Memory B cell (primary cell): ENCODE measurements around the gene SPX.

Experiments used
- ATAC-seq: fragments of 150-1000 bp; cut with Tn5 transposase; 2 replicates; pipeline ENCODE4 v1.10.0; 2021; ENCODE audit warnings: low read depth, mild to moderate bottlenecking, moderate library complexity
- DNase-seq, 2 donors: peaks; one replicate each; pipeline ENCODE4 v3.0.0; 2022; ENCODE audit warnings: low spot score in 2 of 2
- H3K27ac Mint-ChIP-seq: one replicate; pipeline ENCODE4 v1.8.0; 2022; ENCODE audit warnings: mild to moderate bottlenecking, moderate library complexity, mixed read lengths
- H3K27me3 Mint-ChIP-seq: one replicate; pipeline ENCODE4 v1.8.0; 2022; ENCODE audit warnings: mixed read lengths
- H3K36me3 Mint-ChIP-seq: one replicate; pipeline ENCODE4 v1.8.0; 2022; ENCODE audit warnings: mild to moderate bottlenecking, mixed read lengths
- H3K4me1 Mint-ChIP-seq: one replicate; pipeline ENCODE4 v1.8.0; 2022; ENCODE audit warnings: mixed read lengths
- H3K4me3 Mint-ChIP-seq: one replicate; pipeline ENCODE4 v1.8.0; 2022; ENCODE audit warnings: mild to moderate bottlenecking, moderate library complexity, mixed read lengths
- H3K9me3 Mint-ChIP-seq: one replicate; pipeline ENCODE4 v1.8.0; 2022; ENCODE audit warnings: mixed read lengths

SPX gene

GRCh38 chr12:21518451-21518850, 7.6 kb upstream of the SPX start:
- H3K27me3 Mint-ChIP-seq = no peaks in the 10 kb centered on the region
- DNase-seq (no peak), ATAC-seq (no peak)
- H3K27ac Mint-ChIP-seq = no peak overlapping the region
- no peaks in the 10 kb centered on the region for H3K4me1 Mint-ChIP-seq
- H3K9me3 Mint-ChIP-seq = no peaks in the 10 kb centered on the region
- peaks cover 7% of the 10 kb centered on the region for H3K36me3 Mint-ChIP-seq
- no peak overlapping the region for H3K4me3 Mint-ChIP-seq

DNA sequence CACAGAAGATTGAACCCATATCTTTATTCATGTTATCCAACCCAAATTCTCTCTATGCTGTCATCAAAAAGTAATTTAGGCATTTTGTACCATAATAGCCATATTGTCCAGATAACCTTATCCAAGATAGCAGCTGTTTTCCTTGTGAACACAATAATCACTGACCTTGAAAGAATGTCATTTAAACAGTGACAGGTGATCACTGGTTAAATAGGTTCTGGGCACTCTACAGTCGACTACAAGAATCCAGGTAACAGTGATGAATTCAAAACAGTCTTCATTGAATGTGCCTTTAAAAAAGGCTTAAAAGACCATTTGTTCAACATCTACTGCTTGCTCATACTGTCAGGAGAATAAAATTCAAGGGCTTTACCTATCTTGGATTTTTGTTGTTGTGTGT, 4.6 kb upstream of the SPX start:
- no peaks in the 10 kb centered on the region for H3K27me3 Mint-ChIP-seq
- no peaks in the 10 kb centered on the region for H3K4me1 Mint-ChIP-seq
- H3K4me3 Mint-ChIP-seq = no peak overlapping the region
- H3K9me3 Mint-ChIP-seq = peaks cover 9% of the 10 kb centered on the region
- ATAC-seq (no peak), DNase-seq (no peak)
- H3K36me3 Mint-ChIP-seq = peaks cover 7% of the 10 kb centered on the region
- no peak overlapping the region for H3K27ac Mint-ChIP-seq

GRCh38 chr12:21523148-21523547, 2.9 kb upstream of the SPX start:
- Mint-ChIP-seq H3K4me1 (peaks cover 2% of the 10 kb centered on the region), H3K9me3 (peaks cover 9% of the 10 kb centered on the region), H3K27me3 (no peaks in the 10 kb centered on the region), H3K36me3 (peaks cover 5% of the 10 kb centered on the region), H3K27ac (peak overlapping the region; percentile 67), H3K4me3 (no peak overlapping the region)
- DNase-seq = no peak
- no peak for ATAC-seq

GRCh38 chr12:21526721-21527345, 737 bp downstream of the SPX start:
- no peaks in the 10 kb centered on the region for H3K27me3 Mint-ChIP-seq
- H3K9me3 Mint-ChIP-seq = peaks cover 9% of the 10 kb centered on the region
- H3K4me3 Mint-ChIP-seq = peak overlapping the region; percentile 78
- H3K36me3 Mint-ChIP-seq = no peaks in the 10 kb centered on the region
- H3K4me1 Mint-ChIP-seq = peaks cover 5% of the 10 kb centered on the region
- ATAC-seq = no peak
- no peak overlapping the region for H3K27ac Mint-ChIP-seq
- no peak for DNase-seq

DNA sequence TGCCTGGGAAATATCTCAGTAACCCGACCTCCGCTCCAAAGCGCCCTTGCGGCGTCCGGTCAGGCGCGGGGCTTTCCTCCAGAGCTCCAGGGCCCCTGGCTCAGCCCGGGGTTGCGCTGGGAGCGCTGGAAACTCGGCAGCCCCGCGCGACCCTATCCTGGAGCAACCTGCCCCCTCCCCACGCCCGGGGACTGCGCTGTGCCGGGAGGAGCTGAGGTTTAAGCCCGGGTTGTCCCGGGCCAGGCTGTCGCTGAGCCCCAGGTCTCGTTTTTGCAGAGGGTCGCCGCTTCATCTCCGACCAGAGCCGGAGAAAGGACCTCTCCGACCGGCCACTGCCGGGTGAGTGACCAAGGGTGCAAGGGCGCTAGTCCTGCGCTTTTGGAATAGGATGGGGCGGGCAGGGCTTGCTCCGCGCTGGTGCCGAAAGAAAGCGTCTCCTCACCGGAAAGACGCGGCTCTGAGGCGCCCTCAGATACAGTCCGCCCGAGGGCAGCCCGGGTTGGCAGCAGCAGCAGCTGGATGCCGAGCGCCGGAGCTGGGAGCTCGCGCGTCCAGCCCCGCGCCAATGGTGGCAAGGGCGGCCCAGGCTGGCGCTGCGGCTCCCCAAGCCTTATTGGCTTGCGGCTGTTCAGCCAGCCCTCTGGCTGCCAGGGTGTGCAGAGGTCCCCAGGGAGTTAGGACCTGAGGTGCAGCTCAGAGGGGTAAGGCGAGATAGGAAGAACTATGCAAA, 1.5 kb downstream of the SPX start:
- peak; percentile 49 to 56 for DNase-seq
- peak; percentile 89 for ATAC-seq
- H3K36me3 Mint-ChIP-seq = no peaks in the 10 kb centered on the region
- no peak overlapping the region for H3K27ac Mint-ChIP-seq
- H3K4me1 Mint-ChIP-seq = peaks cover 5% of the 10 kb centered on the region
- peaks cover 9% of the 10 kb centered on the region for H3K9me3 Mint-ChIP-seq
- no peaks in the 10 kb centered on the region for H3K27me3 Mint-ChIP-seq
- peak overlapping the region; percentile 78 for H3K4me3 Mint-ChIP-seq

DNA sequence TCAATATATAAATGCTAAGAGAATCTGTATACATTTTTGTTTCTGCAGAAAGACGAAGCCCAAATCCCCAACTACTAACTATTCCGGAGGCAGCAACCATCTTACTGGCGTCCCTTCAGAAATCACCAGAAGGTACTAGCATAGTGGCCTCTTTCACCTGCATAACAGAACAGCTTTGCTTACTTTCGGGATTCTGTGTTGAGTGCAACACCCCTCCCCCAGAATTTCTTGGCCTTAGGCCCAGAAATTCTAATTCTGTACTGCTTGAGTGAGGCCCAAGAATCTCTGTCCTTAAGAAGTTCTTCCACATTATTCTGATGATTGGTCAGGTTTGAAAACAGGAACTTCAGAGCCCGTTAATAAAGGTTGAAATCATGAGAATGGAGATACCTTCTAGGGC, 2.9 kb downstream of the SPX start:
- peaks cover 9% of the 10 kb centered on the region for H3K9me3 Mint-ChIP-seq
- no peak overlapping the region for H3K27ac Mint-ChIP-seq
- no peak for DNase-seq
- H3K4me1 Mint-ChIP-seq = peaks cover 5% of the 10 kb centered on the region
- H3K36me3 Mint-ChIP-seq = no peaks in the 10 kb centered on the region
- H3K4me3 Mint-ChIP-seq = no peak overlapping the region
- H3K27me3 Mint-ChIP-seq = no peaks in the 10 kb centered on the region
- ATAC-seq = no peak

DNA sequence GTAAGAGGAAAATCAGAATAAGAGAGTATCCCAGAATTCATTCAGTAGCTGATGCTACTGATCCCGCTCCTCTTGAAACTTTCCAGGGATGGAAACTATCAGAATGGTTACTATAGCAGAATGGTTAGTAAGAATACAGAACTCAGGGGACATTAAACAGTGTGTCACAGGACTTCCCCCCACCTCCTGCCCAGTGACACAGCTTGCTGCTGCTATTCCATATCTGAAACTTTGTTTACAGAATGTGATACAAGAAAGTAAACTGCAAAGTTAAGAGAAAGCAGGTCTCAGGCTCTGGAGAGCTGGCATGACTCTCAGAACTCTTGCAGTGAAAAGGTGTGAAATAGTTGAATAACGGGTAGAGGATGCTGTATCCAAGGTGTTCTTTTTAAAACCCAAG, 3.4 kb downstream of the SPX start:
- no peak for DNase-seq
- Mint-ChIP-seq H3K9me3 (peaks cover 6% of the 10 kb centered on the region), H3K27me3 (no peaks in the 10 kb centered on the region), H3K36me3 (no peaks in the 10 kb centered on the region), H3K4me3 (no peak overlapping the region), H3K27ac (no peak overlapping the region), H3K4me1 (peaks cover 5% of the 10 kb centered on the region)
- ATAC-seq = no peak

- no peak overlapping the region for H3K4me3 Mint-ChIP-seq
- ATAC-seq = no peak
- H3K27ac Mint-ChIP-seq = no peak overlapping the region
- H3K36me3 Mint-ChIP-seq = no peaks in the 10 kb centered on the region
- H3K4me1 Mint-ChIP-seq = no peaks in the 10 kb centered on the region
- H3K27me3 Mint-ChIP-seq = peaks cover 2% of the 10 kb centered on the region
- no peak for DNase-seq
- no peaks in the 10 kb centered on the region for H3K9me3 Mint-ChIP-seq
These were observed 12.1 kb downstream of the SPX start for GRCh38 chr12:21538061-21538653.

DNA sequence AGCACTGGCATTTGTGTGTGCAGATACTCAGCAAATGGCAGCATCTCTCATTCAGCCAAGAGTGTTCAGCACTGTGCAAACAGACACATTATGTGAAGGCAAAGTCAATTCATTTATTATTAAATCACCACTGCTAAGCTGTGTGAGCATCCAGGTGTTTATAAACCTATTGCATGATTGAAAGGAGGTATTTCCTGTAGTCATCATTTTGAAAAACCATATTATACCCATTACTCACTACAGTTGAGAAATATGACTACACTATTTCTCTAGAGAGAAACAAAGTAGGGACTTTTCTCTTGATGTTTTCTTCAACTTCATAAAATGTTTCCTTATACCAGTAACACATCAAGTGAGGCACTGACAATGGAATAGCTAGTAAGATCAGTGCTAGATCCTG, 13.7 kb downstream of the SPX start:
- H3K4me1 Mint-ChIP-seq = no peaks in the 10 kb centered on the region
- DNase-seq (no peak), ATAC-seq (no peak)
- H3K9me3 Mint-ChIP-seq = no peaks in the 10 kb centered on the region
- peaks cover 5% of the 10 kb centered on the region for H3K27me3 Mint-ChIP-seq
- no peak overlapping the region for H3K4me3 Mint-ChIP-seq
- no peaks in the 10 kb centered on the region for H3K36me3 Mint-ChIP-seq
- H3K27ac Mint-ChIP-seq = no peak overlapping the region

DNA sequence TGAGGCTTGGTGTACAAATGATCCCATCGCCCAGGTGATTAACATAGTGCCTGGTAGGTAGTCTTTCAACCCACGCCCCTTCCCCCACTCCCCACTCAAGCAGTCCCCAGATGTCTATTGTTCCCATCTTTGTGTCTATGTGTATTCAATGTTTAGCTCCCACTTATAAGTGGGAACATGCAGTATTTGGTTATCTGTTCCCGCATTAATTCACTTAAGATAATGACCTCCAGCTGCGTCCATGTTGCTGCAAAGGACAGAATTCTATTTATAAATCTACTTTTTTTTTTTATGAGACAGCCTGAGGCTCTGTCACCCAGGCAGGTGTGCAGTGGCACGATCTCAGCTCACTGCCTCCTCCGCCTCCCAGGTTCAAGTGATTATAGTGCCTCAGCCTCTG, 15.7 kb downstream of the SPX start:
- H3K27me3 Mint-ChIP-seq = peaks cover 5% of the 10 kb centered on the region
- no peaks in the 10 kb centered on the region for H3K4me1 Mint-ChIP-seq
- ATAC-seq (no peak), DNase-seq (no peak)
- H3K4me3 Mint-ChIP-seq = no peak overlapping the region
- no peaks in the 10 kb centered on the region for H3K9me3 Mint-ChIP-seq
- H3K36me3 Mint-ChIP-seq = no peaks in the 10 kb centered on the region
- H3K27ac Mint-ChIP-seq = no peak overlapping the region

DNA sequence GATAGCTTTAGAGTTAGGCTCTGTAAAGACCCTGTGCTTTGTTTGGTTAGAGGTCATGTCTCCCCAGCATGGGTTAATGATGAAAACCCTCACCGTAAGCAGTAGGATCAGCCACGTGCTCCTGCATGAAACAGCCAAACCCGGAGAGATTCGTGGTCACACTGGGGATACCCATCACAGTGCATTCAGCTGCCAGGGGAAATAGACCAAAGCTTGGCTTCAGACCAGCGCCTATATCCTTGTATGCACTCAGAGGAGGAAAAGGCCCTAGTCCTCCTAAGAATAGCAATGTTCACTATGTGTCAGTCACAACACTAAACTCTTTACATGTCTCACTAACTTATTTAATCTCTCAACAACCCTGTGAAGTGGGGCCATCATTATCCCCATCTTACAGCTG, 16.3 kb downstream of the SPX start:
- H3K36me3 Mint-ChIP-seq = no peaks in the 10 kb centered on the region
- H3K27me3 Mint-ChIP-seq = peaks cover 5% of the 10 kb centered on the region
- H3K27ac Mint-ChIP-seq = no peak overlapping the region
- no peak overlapping the region for H3K4me3 Mint-ChIP-seq
- no peaks in the 10 kb centered on the region for H3K9me3 Mint-ChIP-seq
- no peak for ATAC-seq
- no peak for DNase-seq
- no peaks in the 10 kb centered on the region for H3K4me1 Mint-ChIP-seq

- no peaks in the 10 kb centered on the region for H3K4me1 Mint-ChIP-seq
- no peak for ATAC-seq
- no peak overlapping the region for H3K4me3 Mint-ChIP-seq
These were observed 17.1 kb downstream of the SPX start for GRCh38 chr12:21543151-21543550.

DNA sequence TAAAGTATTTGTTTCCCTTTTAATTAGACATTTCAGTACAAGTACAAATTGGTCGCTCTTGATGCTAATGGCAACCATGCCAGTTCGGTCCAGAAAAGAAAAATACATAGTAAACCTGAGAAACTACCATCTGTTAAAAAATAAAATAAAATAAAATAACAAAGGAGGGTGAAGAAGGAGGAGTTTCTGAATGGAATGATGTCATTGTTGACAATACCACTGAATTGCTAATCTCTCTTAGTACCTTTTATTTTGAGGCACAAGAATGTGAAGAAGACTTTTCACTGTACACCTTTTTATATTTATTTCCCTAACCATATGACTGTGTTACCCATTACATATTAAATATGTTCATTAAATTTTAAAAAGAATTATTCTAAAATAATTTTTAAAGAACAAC, 19.5 kb downstream of the SPX start:
- Mint-ChIP-seq H3K4me1 (no peaks in the 10 kb centered on the region), H3K9me3 (no peaks in the 10 kb centered on the region), H3K27me3 (peaks cover 5% of the 10 kb centered on the region), H3K4me3 (no peak overlapping the region), H3K27ac (no peak overlapping the region), H3K36me3 (no peaks in the 10 kb centered on the region)
- ATAC-seq (no peak), DNase-seq (no peak)

More at GRCh38 chr12:21543151-21543550, 17.1 kb downstream of the SPX start:
- Mint-ChIP-seq H3K27me3 (peaks cover 5% of the 10 kb centered on the region), H3K9me3 (no peaks in the 10 kb centered on the region), H3K27ac (no peak overlapping the region), H3K36me3 (no peaks in the 10 kb centered on the region)
- DNase-seq = no peak

GRCh38 chr12:21546716-21547115, 20.6 kb downstream of the SPX start:
- no peaks in the 10 kb centered on the region for H3K9me3 Mint-ChIP-seq
- no peaks in the 10 kb centered on the region for H3K4me1 Mint-ChIP-seq
- H3K36me3 Mint-ChIP-seq = no peaks in the 10 kb centered on the region
- ATAC-seq (no peak), DNase-seq (no peak)
- H3K27me3 Mint-ChIP-seq = peaks cover 5% of the 10 kb centered on the region
- no peak overlapping the region for H3K4me3 Mint-ChIP-seq
- H3K27ac Mint-ChIP-seq = no peak overlapping the region

DNA sequence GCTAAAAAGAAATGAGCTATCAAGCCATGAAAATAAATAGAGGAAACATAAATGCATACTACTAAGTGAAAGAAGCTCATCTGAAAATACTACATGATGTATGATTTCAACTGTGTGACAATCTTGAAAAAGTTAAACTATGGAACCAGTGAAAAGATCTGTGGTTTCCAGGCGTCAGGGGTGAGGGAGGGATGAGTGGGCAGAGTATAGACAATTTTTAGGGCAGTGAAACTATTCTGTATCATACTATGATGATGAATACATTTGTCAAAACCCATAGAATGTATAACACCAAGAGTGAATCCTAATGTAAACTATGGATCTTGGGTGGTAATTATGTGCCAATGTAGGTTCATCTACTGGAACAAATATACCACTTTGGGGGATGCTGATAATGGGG, 21.3 kb downstream of the SPX start:
- Mint-ChIP-seq H3K27me3 (peaks cover 5% of the 10 kb centered on the region), H3K36me3 (no peaks in the 10 kb centered on the region), H3K9me3 (no peaks in the 10 kb centered on the region), H3K4me1 (no peaks in the 10 kb centered on the region), H3K27ac (no peak overlapping the region), H3K4me3 (no peak overlapping the region)
- ATAC-seq (no peak), DNase-seq (no peak)
